Activated CD4-positive, alpha-beta T cell treated with anti-CD3 and anti-CD28 coated beads, Interleukin-2, amount 50 U/mL, for 24 hours (primary cell): ENCODE results near the gene NCBP2.

Experiments
- DNase-seq, 2 donors: peaks; one replicate each; pipeline ENCODE4 v3.0.0-alpha.2; 2020; ENCODE audit warnings: low read depth in 1 of 2, low spot score in 1 of 2

NCBP2 gene

DNA sequence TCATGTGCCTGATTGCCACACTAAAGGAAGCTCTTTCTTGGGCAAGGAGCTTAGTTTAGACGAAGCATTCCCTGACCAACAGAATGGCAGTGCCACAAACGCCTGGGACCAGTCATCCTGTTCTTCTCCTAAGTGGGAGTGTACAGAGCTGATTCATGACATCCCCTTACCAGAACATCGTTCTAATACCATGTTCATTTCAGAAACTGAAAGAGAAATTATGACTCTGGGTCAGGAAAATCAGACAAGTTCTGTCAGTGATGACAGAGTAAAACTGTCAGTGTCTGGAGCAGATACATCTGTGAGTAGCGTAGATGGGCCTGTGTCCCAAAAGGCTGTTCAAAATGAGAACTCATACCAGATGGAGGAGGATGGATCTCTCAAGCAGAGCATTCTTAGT, 56.2 kb downstream of the NCBP2 start:
- no peak for DNase-seq
